ENCODE measurements around the gene GPNMB. TPM values are rescaled to one million over a fixed set of nuclear protein-coding genes. Genes with fewer than 3 reads are reported as not detected.

The GPNMB gene
- total RNA-seq, 1 experiment from 2014 or later: 17.4 TPM

- no peak overlapping the region for H3K4me2 ChIP-seq
- TF ChIP-seq EZH2 (IDR thresholded peaks at IDR 0.05; ENCODE audit: low read depth): no peak
- TF ChIP-seq CTCF (conservative IDR thresholded peaks at IDR 0.05): no peak
- no TSS peak for BruUV-seq (replicated peaks)
These were observed 36.5 kb downstream of the GPNMB start for GRCh38 chr7:23283086-23283485.

GRCh38 chr7:23284871-23285270 is 38.3 kb downstream of the GPNMB start:
- ChIA-PET POLR2A (ENCODE audit: unreplicated experiment) (no interaction called here), CTCF (interaction anchor here (0.6 kb wide), 1 partner anchor 23 kb away, joined by 4 read pairs; no protein-coding TSS in a partner anchor)
- no TSS peak for BruUV-seq (replicated peaks)

More at GRCh38 chr7:23283086-23283485, 36.5 kb downstream of the GPNMB start:
- H4K20me1 ChIP-seq (ENCODE audit: insufficient read depth): no peaks in the 10 kb centered on the region
- H3K9me2 ChIP-seq (ENCODE audit: insufficient read depth): no peaks in the 10 kb centered on the region
- H3K27ac ChIP-seq: no peak overlapping the region
- ChIA-PET POLR2A (ENCODE audit: unreplicated experiment) (no interaction called here), CTCF (no interaction called here)
- no peaks in the 10 kb centered on the region for H3F3A ChIP-seq (ENCODE audit: insufficient read depth, low read depth)
- H3K36me3 ChIP-seq (ENCODE audit: low read depth): no peaks in the 10 kb centered on the region
- no peaks in the 10 kb centered on the region for H3K9me3 ChIP-seq (ENCODE audit: insufficient read depth, low read depth)
- intact Hi-C loops (cut with micrococcal nuclease; ENCODE audit: unreplicated experiment): no loop called here
- no peak for DNase-seq
- no peaks in the 10 kb centered on the region for H3K4me1 ChIP-seq (replicated peaks; ENCODE audit: insufficient read depth)
- H3K27me3 ChIP-seq (ENCODE audit: insufficient read depth, low read depth): no peaks in the 10 kb centered on the region
- no peak overlapping the region for H2AFZ ChIP-seq
- no peak overlapping the region for H3K4me3 ChIP-seq
- no peaks in the 10 kb centered on the region for H3K79me2 ChIP-seq (ENCODE audit: low read depth)

GRCh38 chr7:23285657-23286646 is 39.4 kb downstream of the GPNMB start:
- no peak overlapping the region for H3K4me2 ChIP-seq
- no peaks in the 10 kb centered on the region for H3K79me2 ChIP-seq (ENCODE audit: low read depth)
- 0 out of 2 replicates have a peak, but pooled peaks cover 3% of the 10 kb centered on the region for H3F3A ChIP-seq (ENCODE audit: insufficient read depth, low read depth)
- ChIA-PET POLR2A (ENCODE audit: unreplicated experiment) (interaction anchor here (0.7 kb wide), 1 partner anchor 61 kb away, joined by 3 read pairs; no protein-coding TSS in a partner anchor), CTCF (no interaction called here)
- H3K27ac ChIP-seq: no peak overlapping the region
- H3K4me1 ChIP-seq (replicated peaks; ENCODE audit: insufficient read depth): no peaks in the 10 kb centered on the region
- no peaks in the 10 kb centered on the region for H3K27me3 ChIP-seq (ENCODE audit: insufficient read depth, low read depth)
- H3K4me3 ChIP-seq: no peak overlapping the region
- H2AFZ ChIP-seq: no peak overlapping the region
- no peaks in the 10 kb centered on the region for H3K9me2 ChIP-seq (ENCODE audit: insufficient read depth)
- intact Hi-C loops (cut with micrococcal nuclease; ENCODE audit: unreplicated experiment): no loop called here
- no peaks in the 10 kb centered on the region for H4K20me1 ChIP-seq (ENCODE audit: insufficient read depth)
- TF ChIP-seq CTCF (conservative IDR thresholded peaks at IDR 0.05): no peak
- no peak for TF ChIP-seq EZH2 (IDR thresholded peaks at IDR 0.05; ENCODE audit: low read depth)
- DNase-seq: no peak
- BruUV-seq (replicated peaks): no TSS peak
- no peaks in the 10 kb centered on the region for H3K36me3 ChIP-seq (ENCODE audit: low read depth)
- H3K9me3 ChIP-seq (ENCODE audit: insufficient read depth, low read depth): no peaks in the 10 kb centered on the region

More at GRCh38 chr7:23284871-23285270, 38.3 kb downstream of the GPNMB start:
- Histone ChIP-seq H3K79me2 (ENCODE audit: low read depth) (no peaks in the 10 kb centered on the region), H3K27me3 (ENCODE audit: insufficient read depth, low read depth) (no peaks in the 10 kb centered on the region), H3K9me3 (ENCODE audit: insufficient read depth, low read depth) (no peaks in the 10 kb centered on the region), H3F3A (ENCODE audit: insufficient read depth, low read depth) (no peaks in the 10 kb centered on the region), H2AFZ (no peak overlapping the region), H3K36me3 (ENCODE audit: low read depth) (no peaks in the 10 kb centered on the region), H3K4me1 (replicated peaks; ENCODE audit: insufficient read depth) (no peaks in the 10 kb centered on the region), H3K4me2 (no peak overlapping the region), H3K27ac (no peak overlapping the region), H3K4me3 (no peak overlapping the region), H3K9me2 (ENCODE audit: insufficient read depth) (no peaks in the 10 kb centered on the region), H4K20me1 (ENCODE audit: insufficient read depth) (no peaks in the 10 kb centered on the region)
- TF ChIP-seq EZH2 (IDR thresholded peaks at IDR 0.05; ENCODE audit: low read depth) (no peak), CTCF (conservative IDR thresholded peaks at IDR 0.05) (no peak)
- no peak for DNase-seq
- intact Hi-C loops (cut with micrococcal nuclease; ENCODE audit: unreplicated experiment): no loop called here
